Hepatocyte (in vitro differentiated cells): Measurements from ENCODE around the gene CHAD. TPM values are rescaled to one million over a fixed set of nuclear protein-coding genes. Genes with fewer than 3 reads are reported as not detected.
"Not testable (repeated sequence)": the region's sequence is repeated elsewhere in the genome, so short reads cannot be mapped to it uniquely, and the experiment has no call there.

Experiments
- DNase-seq: peaks from one replicate; pipeline ENCODE4 v3.0.0-alpha.2; 2016; ENCODE audit warnings: low spot score
- H2AFZ ChIP-seq: fragments of 200-600 bp; sonication (generic); 2 replicates; pipeline ENCODE4 v1.6.0; 2016; ENCODE audit warnings: antibody characterized with exemption, mild to moderate bottlenecking
- H3K27ac ChIP-seq: fragments of 200-600 bp; sonication (generic); 2 replicates; pipeline ENCODE4 v1.5.1; 2016; ENCODE audit warnings: mild to moderate bottlenecking
- H3K27me3 ChIP-seq: fragments of 200-600 bp; sonication (generic); 2 replicates; pipeline ENCODE4 v1.6.1; 2016
- H3K36me3 ChIP-seq: fragments of 200-600 bp; sonication (generic); replicated peaks from 2 replicates; pipeline ENCODE4 v1.5.1; 2016; ENCODE audit warnings: low read depth; ENCODE audit not compliant: insufficient read depth
- H3K4me1 ChIP-seq: fragments of 200-600 bp; sonication (generic); 2 replicates; pipeline ENCODE4 v1.5.1; 2016; ENCODE audit warnings: mild to moderate bottlenecking, moderate library complexity; ENCODE audit not compliant: insufficient read depth
- H3K4me2 ChIP-seq: fragments of 200-600 bp; sonication (generic); 2 replicates; pipeline ENCODE4 v1.6.0; 2016
- H3K4me3 ChIP-seq: fragments of 200-600 bp; sonication (generic); 2 replicates; pipeline ENCODE4 v1.5.1; 2016; ENCODE audit warnings: mild to moderate bottlenecking
- H3K79me2 ChIP-seq: fragments of 200-600 bp; sonication (generic); 2 replicates; pipeline ENCODE4 v1.6.0; 2017; ENCODE audit warnings: mild to moderate bottlenecking
- H3K9me2 ChIP-seq: fragments of 200-600 bp; sonication (generic); replicated peaks from 2 replicates; pipeline ENCODE4 v1.6.0; 2017; ENCODE audit warnings: mild to moderate bottlenecking; ENCODE audit not compliant: insufficient read depth
- H3K9me3 ChIP-seq: fragments of 200-600 bp; sonication (generic); 2 replicates; pipeline ENCODE4 v1.5.1; 2016; ENCODE audit warnings: low read depth, mild to moderate bottlenecking
- H4K20me1 ChIP-seq: fragments of 200-600 bp; sonication (generic); 2 replicates; pipeline ENCODE4 v1.6.0; 2016; ENCODE audit warnings: mild to moderate bottlenecking; ENCODE audit not compliant: insufficient read depth, poor library complexity, severe bottlenecking
- CTCF ChIP-seq: fragments of 200-600 bp; sonication (generic); IDR thresholded peaks from 2 replicates; pipeline ENCODE4 v1.5.1; 2016; ENCODE audit warnings: antibody characterized with exemption, mild to moderate bottlenecking; ENCODE audit not compliant: poor library complexity
- EZH2 ChIP-seq: fragments of 200-600 bp; sonication (generic); IDR thresholded peaks from 2 replicates; pipeline ENCODE4 v1.6.1; 2016; ENCODE audit warnings: antibody characterized with exemption, mild to moderate bottlenecking, borderline replicate concordance
- EZH2phosphoT487 ChIP-seq: fragments of 200-600 bp; sonication (generic); IDR thresholded peaks from one replicate; pipeline ENCODE4 v1.6.1; 2018; ENCODE audit warnings: antibody characterized with exemption, mild to moderate bottlenecking, low read depth, moderate library complexity; ENCODE audit not compliant: unreplicated experiment, severe bottlenecking
- WGBS: methylation state at CpG from one replicate; pipeline ENCODE4 v1.1.6; 2016; ENCODE audit warnings: low lambda C conversion rate; ENCODE audit errors: missing lambda C conversion rate; 5-methylcytosine and 5-hydroxymethylcytosine counted together
- polyA plus RNA-seq: library from polyadenylated mRNA; unstranded; fragments of >200 nt; fragmentation: Nextera tagmentation; extraction: Ambion mirVana; gene quantifications from 2 replicates; pipeline ENCODE4 v1.2.1, GENCODE V29; 2016
- total RNA-seq: library from RNA; depleted of rRNA; stranded (reverse); fragments of >200 nt; gene quantifications from 2 replicates; pipeline ENCODE4 v1.2.3, GENCODE V29; 2014

Gene CHAD
- total and polyA plus RNA-seq, 2 experiments from 2014 or later, result 0.20 to 1.8 TPM

GRCh38 chr17:50476545-50477315, 8.1 kb upstream of the CHAD start:
- Histone ChIP-seq H3K4me3 (no peak overlapping the region), H3K79me2 (peaks cover 15% of the 10 kb centered on the region), H3K36me3 (no peaks in the 10 kb centered on the region), H2AFZ (no peak overlapping the region), H3K9me3 (no peaks in the 10 kb centered on the region), H3K27ac (no peak overlapping the region), H3K4me1 (peaks cover 12% of the 10 kb centered on the region), H3K27me3 (no peaks in the 10 kb centered on the region), H3K4me2 (peak overlapping the region; percentile 73), H3K9me2 (no peaks in the 10 kb centered on the region), H4K20me1 (no peaks in the 10 kb centered on the region)
- DNase-seq, result peak; percentile 33
- WGBS, result 76% methylated on average over 18 of the region's 18 CpGs
- no peak for TF ChIP-seq EZH2phosphoT487
- TF ChIP-seq CTCF, result no peak
- no peak for TF ChIP-seq EZH2

DNA sequence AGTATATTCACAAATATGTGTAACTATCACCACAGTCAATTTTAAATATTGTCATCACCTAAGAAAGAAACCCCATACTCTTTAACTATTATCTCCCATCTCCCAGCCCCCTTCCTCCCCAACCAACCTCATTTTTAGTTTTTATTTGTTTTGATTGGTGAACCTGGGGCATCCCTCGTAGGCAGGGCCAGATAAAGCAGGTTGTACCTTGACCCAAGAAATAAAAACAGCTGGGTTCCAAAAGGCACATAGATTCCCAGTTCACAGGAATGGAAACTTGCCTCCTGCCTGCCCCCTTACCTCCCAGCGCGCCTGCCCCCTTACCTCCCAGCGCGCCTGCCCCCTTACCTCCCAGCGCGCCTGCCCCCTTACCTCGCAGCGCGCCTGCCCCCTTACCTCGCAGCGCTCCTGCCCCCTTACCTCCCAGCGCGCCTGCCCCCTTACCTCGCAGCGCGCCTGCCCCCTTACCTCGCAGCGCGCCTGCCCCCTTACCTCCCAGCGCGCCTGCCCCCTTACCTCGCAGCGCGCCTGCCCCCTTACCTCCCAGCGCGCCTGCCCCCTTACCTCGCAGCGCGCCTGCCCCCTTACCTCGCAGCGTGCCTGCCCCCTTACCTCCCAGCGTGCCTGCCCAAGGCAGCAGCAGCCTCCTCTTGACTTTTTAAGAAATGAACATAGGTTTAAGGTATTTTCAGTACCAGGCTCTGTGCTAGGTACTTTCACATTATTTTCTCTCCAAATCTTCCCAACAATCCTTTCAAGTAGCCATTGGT, 7.3 kb upstream of the CHAD start:
- peaks cover 12% of the 10 kb centered on the region for H3K4me1 ChIP-seq
- not testable (repeated sequence) for DNase-seq, H3K27ac ChIP-seq, H4K20me1 ChIP-seq, H3K9me3 ChIP-seq, H3K27me3 ChIP-seq, H3K4me3 ChIP-seq, H2AFZ ChIP-seq, H3K9me2 ChIP-seq, H3K36me3 ChIP-seq
- peak overlapping the region; percentile 73 for H3K4me2 ChIP-seq
- 15% methylated on average over 12 of the region's 33 CpGs for WGBS
- peaks cover 12% of the 10 kb centered on the region for H3K79me2 ChIP-seq

- no peak for TF ChIP-seq EZH2
- no peak for TF ChIP-seq EZH2phosphoT487
- no peak for TF ChIP-seq CTCF
- Histone ChIP-seq H3K27ac (no peak overlapping the region), H3K9me2 (no peaks in the 10 kb centered on the region), H3K4me1 (peaks cover 12% of the 10 kb centered on the region), H3K36me3 (no peaks in the 10 kb centered on the region), H3K4me2 (peak overlapping the region; percentile 73), H3K27me3 (no peaks in the 10 kb centered on the region), H4K20me1 (no peaks in the 10 kb centered on the region), H3K4me3 (no peak overlapping the region), H3K79me2 (peaks cover 8% of the 10 kb centered on the region), H2AFZ (no peak overlapping the region), H3K9me3 (no peaks in the 10 kb centered on the region)
- WGBS, result 75% methylated on average over 4 of the region's 4 CpGs
- no peak for DNase-seq
These were observed 6.7 kb upstream of the CHAD start for GRCh38 chr17:50475362-50475761.

GRCh38 chr17:50474523-50474922, 5.8 kb upstream of the CHAD start:
- no peaks in the 10 kb centered on the region for H3K9me3 ChIP-seq
- WGBS, result 86% methylated on average over 6 of the region's 6 CpGs
- H3K27ac ChIP-seq, result no peak overlapping the region
- no peaks in the 10 kb centered on the region for H3K79me2 ChIP-seq
- no peak overlapping the region for H3K4me3 ChIP-seq
- no peaks in the 10 kb centered on the region for H3K9me2 ChIP-seq
- H3K4me2 ChIP-seq, result no peak overlapping the region
- peaks cover 5% of the 10 kb centered on the region for H3K4me1 ChIP-seq
- TF ChIP-seq EZH2, result no peak
- DNase-seq, result no peak
- H2AFZ ChIP-seq, result no peak overlapping the region
- no peaks in the 10 kb centered on the region for H3K36me3 ChIP-seq
- no peaks in the 10 kb centered on the region for H3K27me3 ChIP-seq
- no peaks in the 10 kb centered on the region for H4K20me1 ChIP-seq
